OCI-LY1 (cell line): ENCODE measurements around the gene ST14.

Source experiments
- H2AFZ ChIP-seq: fragments of 200-600 bp; sonication (generic), shearing (Covaris generic); 2 replicates; pipeline ENCODE4 v1.6.0; 2014; ENCODE audit warnings: antibody characterized with exemption, mild to moderate bottlenecking, low read length
- H3F3A ChIP-seq: fragments of 200-600 bp; sonication (generic), shearing (Covaris generic); 2 replicates; pipeline ENCODE4 v1.6.0; 2014; ENCODE audit warnings: mild to moderate bottlenecking, antibody characterized with exemption, low read length, moderate library complexity; ENCODE audit not compliant: insufficient read depth
- H3K27ac ChIP-seq: fragments of 200-600 bp; sonication (generic); 2 replicates; pipeline ENCODE4 v1.5.1; 2014; ENCODE audit warnings: low read length, mixed run types, mild to moderate bottlenecking, low read depth; ENCODE audit not compliant: poor library complexity, severe bottlenecking
- H3K27me3 ChIP-seq: fragments of 200-600 bp; sonication (generic); 2 replicates; pipeline ENCODE4 v1.6.0; 2014; ENCODE audit warnings: antibody characterized with exemption, mild to moderate bottlenecking, low read length, moderate library complexity; ENCODE audit not compliant: insufficient read depth
- H3K36me3 ChIP-seq: fragments of 200-600 bp; sonication (generic); 2 replicates; pipeline ENCODE4 v1.6.1; 2014; ENCODE audit warnings: mild to moderate bottlenecking, antibody characterized with exemption, low read length, moderate library complexity, mixed read lengths; ENCODE audit not compliant: insufficient read depth
- H3K4me1 ChIP-seq: fragments of 200-600 bp; sonication (generic); 2 replicates; pipeline ENCODE4 v1.5.1; 2014; ENCODE audit warnings: mild to moderate bottlenecking, low read length, moderate library complexity; ENCODE audit not compliant: insufficient read depth, severe bottlenecking
- H3K4me2 ChIP-seq: fragments of 200-600 bp; sonication (generic), shearing (Covaris generic); 2 replicates; pipeline ENCODE4 v1.6.1; 2014; ENCODE audit warnings: low read length
- H3K4me3 ChIP-seq: fragments of 200-600 bp; sonication (generic); 2 replicates; pipeline ENCODE4 v1.5.1; 2014; ENCODE audit warnings: low read length, low read depth, mild to moderate bottlenecking, mixed read lengths; ENCODE audit not compliant: poor library complexity, severe bottlenecking
- H3K79me2 ChIP-seq: fragments of 200-600 bp; shearing (Covaris generic); 2 replicates; pipeline ENCODE4 v1.6.1; 2016; ENCODE audit warnings: mixed run types, low read length, mixed read lengths; ENCODE audit not compliant: insufficient read depth
- H3K9ac ChIP-seq: fragments of 200-600 bp; sonication (generic), shearing (Covaris generic); 2 replicates; pipeline ENCODE4 v1.6.1; 2014; ENCODE audit warnings: mild to moderate bottlenecking, low read length, mixed read lengths
- H3K9me2 ChIP-seq: fragments of 200-600 bp; sonication (generic), shearing (Covaris generic); 2 replicates; pipeline ENCODE4 v1.6.1; 2014; ENCODE audit warnings: low read depth, mild to moderate bottlenecking, low read length, mixed read lengths
- H3K9me3 ChIP-seq: fragments of 200-600 bp; shearing (Covaris generic); 2 replicates; pipeline ENCODE4 v1.6.1; 2014; ENCODE audit warnings: low read length, mixed read lengths
- H4K20me1 ChIP-seq: fragments of 200-600 bp; sonication (generic), shearing (Covaris generic); 2 replicates; pipeline ENCODE4 v1.6.0; 2016; ENCODE audit warnings: mild to moderate bottlenecking, low read length; ENCODE audit not compliant: insufficient read depth
- CTCF ChIP-seq: fragments of 200-600 bp; sonication (generic), shearing (Covaris generic); IDR thresholded peaks from 2 replicates; pipeline ENCODE4 v1.5.1; 2017; ENCODE audit warnings: mild to moderate bottlenecking, antibody characterized with exemption, low read length, moderate library complexity, mixed read lengths
- EZH2 ChIP-seq: fragments of 200-600 bp; sonication (generic), shearing (Covaris generic); IDR thresholded peaks from 2 replicates; pipeline ENCODE4 v1.8.0; 2017; ENCODE audit warnings: borderline replicate concordance, mixed run types, mild to moderate bottlenecking, antibody characterized with exemption, low read length, moderate library complexity, mixed read lengths

The ST14 gene

GRCh38 chr11:130194241-130195023 lies 34.9 kb downstream of the ST14 start:
- no peaks in the 10 kb centered on the region for H3K79me2 ChIP-seq
- H3K9ac ChIP-seq: no peak overlapping the region
- no peaks in the 10 kb centered on the region for H3K9me2 ChIP-seq
- no peak overlapping the region for H3K4me3 ChIP-seq
- no peaks in the 10 kb centered on the region for H3K9me3 ChIP-seq
- no peaks in the 10 kb centered on the region for H3K27me3 ChIP-seq
- no peak overlapping the region for H3K27ac ChIP-seq
- peaks cover 5% of the 10 kb centered on the region for H3K4me1 ChIP-seq
- no peak overlapping the region for H2AFZ ChIP-seq
- no peak overlapping the region for H3K4me2 ChIP-seq
- TF ChIP-seq EZH2 (no peak), CTCF (no peak)
- no peaks in the 10 kb centered on the region for H4K20me1 ChIP-seq
- peaks cover 95% of the 10 kb centered on the region for H3K36me3 ChIP-seq
- H3F3A ChIP-seq: no peaks in the 10 kb centered on the region

DNA sequence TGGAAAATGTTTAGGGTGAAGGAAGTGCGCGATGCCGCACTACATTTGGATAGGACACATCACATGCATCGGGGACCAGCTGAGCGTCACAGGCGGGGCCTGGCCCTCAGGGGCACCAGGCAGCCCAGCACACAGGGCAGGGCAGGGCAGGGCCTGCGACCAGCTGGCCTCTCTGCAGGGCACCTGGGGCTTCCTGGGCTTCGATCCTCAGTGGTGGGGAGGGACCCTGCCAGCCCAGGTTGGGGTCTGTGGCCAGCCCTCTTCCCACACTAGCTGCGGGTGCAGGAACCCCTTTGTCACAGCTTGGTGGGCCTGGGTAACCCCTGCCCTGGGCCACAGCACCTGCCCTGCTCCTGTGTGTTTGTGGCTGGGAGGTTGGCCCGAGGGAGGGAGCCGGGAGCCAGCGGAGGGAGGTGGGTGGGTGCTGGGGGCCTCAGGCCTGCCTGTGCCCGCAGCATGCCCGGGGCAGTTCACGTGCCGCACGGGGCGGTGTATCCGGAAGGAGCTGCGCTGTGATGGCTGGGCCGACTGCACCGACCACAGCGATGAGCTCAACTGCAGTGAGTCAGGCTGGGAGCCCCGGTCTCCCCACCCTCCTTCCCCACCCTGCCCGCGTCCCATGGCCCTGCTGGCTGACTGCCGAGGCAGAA lies 37.9 kb downstream of the ST14 start:
- H3K27me3 ChIP-seq: no peaks in the 10 kb centered on the region
- H3K4me2 ChIP-seq: no peak overlapping the region
- H3K36me3 ChIP-seq: peaks cover 97% of the 10 kb centered on the region
- no peaks in the 10 kb centered on the region for H3K9me2 ChIP-seq
- H3K4me3 ChIP-seq: no peak overlapping the region
- no peaks in the 10 kb centered on the region for H4K20me1 ChIP-seq
- TF ChIP-seq EZH2 (no peak), CTCF (no peak)
- no peaks in the 10 kb centered on the region for H3K79me2 ChIP-seq
- no peaks in the 10 kb centered on the region for H3K4me1 ChIP-seq
- no peak overlapping the region for H3K9ac ChIP-seq
- H2AFZ ChIP-seq: no peak overlapping the region
- no peak overlapping the region for H3K27ac ChIP-seq
- no peaks in the 10 kb centered on the region for H3K9me3 ChIP-seq
- no peaks in the 10 kb centered on the region for H3F3A ChIP-seq

DNA sequence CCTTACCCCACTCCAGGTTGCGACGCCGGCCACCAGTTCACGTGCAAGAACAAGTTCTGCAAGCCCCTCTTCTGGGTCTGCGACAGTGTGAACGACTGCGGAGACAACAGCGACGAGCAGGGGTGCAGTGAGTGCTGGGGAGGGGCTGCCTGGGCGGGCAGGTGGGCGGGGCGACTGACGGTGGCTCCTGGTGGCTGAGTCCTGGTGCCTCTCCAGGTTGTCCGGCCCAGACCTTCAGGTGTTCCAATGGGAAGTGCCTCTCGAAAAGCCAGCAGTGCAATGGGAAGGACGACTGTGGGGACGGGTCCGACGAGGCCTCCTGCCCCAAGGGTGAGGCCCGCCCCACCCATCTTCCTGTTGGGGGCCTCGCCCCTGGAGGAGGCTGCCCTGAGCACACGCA lies 38.7 kb downstream of the ST14 start:
- peaks cover 97% of the 10 kb centered on the region for H3K36me3 ChIP-seq
- H3K27ac ChIP-seq: no peak overlapping the region
- no peak overlapping the region for H3K4me3 ChIP-seq
- H3K9ac ChIP-seq: no peak overlapping the region
- H3K9me2 ChIP-seq: no peaks in the 10 kb centered on the region
- no peaks in the 10 kb centered on the region for H3K79me2 ChIP-seq
- no peaks in the 10 kb centered on the region for H4K20me1 ChIP-seq
- H3K4me2 ChIP-seq: no peak overlapping the region
- no peaks in the 10 kb centered on the region for H3F3A ChIP-seq
- TF ChIP-seq CTCF (no peak), EZH2 (no peak)
- no peak overlapping the region for H2AFZ ChIP-seq
- H3K9me3 ChIP-seq: no peaks in the 10 kb centered on the region
- no peaks in the 10 kb centered on the region for H3K27me3 ChIP-seq
- no peaks in the 10 kb centered on the region for H3K4me1 ChIP-seq
